ENCODE results near the gene ASB2. TPM values are rescaled to one million over a fixed set of nuclear protein-coding genes. Genes with fewer than 3 reads are reported as not detected.

The ASB2 gene
- total and polyA plus RNA-seq, 2 of the 13 experiments (the other 11 are each of a cell fraction or from before 2014, with no cell fraction given) = 0.82 to 4.1 TPM

DNA sequence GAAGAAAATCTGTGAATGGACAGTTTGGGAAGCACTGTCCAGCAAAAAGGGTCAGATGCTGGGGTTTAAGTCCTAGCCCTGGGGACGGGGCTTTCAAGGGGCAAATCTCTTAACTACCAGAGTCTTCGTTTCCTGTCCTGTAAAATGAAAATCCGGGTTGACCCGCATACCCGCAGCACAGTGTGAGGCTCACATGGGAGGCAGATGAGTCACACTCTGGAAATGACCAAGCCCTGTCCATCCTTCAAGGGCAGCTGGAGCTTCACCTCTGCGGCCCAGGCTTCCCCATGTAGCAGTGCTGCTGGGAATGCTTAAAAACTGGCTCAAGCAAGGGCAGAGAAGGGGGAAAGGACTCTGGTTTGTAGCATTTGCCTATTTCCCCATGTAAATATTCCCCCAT lies 30.3 kb downstream of the ASB2 start:
- WGBS (ENCODE audit: low lambda C conversion rate) = 31% methylated on average over 6 of the region's 6 CpGs
- POLR2A ChIA-PET = interaction anchor here (0.8 to 3.0 kb wide), 3 partner anchors 9 to 20 kb away, joined by 4 to 30 read pairs (median 9); no protein-coding TSS in a partner anchor
- H2AFZ ChIP-seq (ENCODE audit: low read length) = no peak overlapping the region
- TF ChIP-seq MAX (IDR thresholded peaks at IDR 0.05) (0 out of 2 replicates have a peak, but pooled peaks have one; percentile 18), ZNF20 (CRISPR knock-in tag; IDR thresholded peaks at IDR 0.05) (no peak), ZNF335 (CRISPR knock-in tag; IDR thresholded peaks at IDR 0.05) (no peak), ZBTB42 (CRISPR knock-in tag; IDR thresholded peaks at IDR 0.05) (no peak), FOSL2 (CRISPR knock-in tag; IDR thresholded peaks at IDR 0.05) (peak; percentile 88), KAT8 (CRISPR knock-in tag; IDR thresholded peaks at IDR 0.05) (no peak), ATAD3A (CRISPR knock-in tag; IDR thresholded peaks at IDR 0.05) (no peak), POLR2A (IDR thresholded peaks at IDR 0.05; ENCODE audit: insufficient read depth in 1 of 2, low read depth in 2 of 2, low read length in 2 of 2) (no peak), ZNF367 (CRISPR knock-in tag; IDR thresholded peaks at IDR 0.05; ENCODE audit: borderline replicate concordance) (no peak), KLF9 (CRISPR knock-in tag; IDR thresholded peaks at IDR 0.05; ENCODE audit: low read depth) (no peak), ZMAT3 (CRISPR knock-in tag; conservative IDR thresholded peaks at IDR 0.05) (no peak), ZNF687 (CRISPR knock-in tag; IDR thresholded peaks at IDR 0.05) (peak; percentile 37; the same call in 1 of the 2 replicates), ZNF761 (CRISPR knock-in tag; conservative IDR thresholded peaks at IDR 0.05) (no peak)
- TF ChIP-seq, protein P1, sequence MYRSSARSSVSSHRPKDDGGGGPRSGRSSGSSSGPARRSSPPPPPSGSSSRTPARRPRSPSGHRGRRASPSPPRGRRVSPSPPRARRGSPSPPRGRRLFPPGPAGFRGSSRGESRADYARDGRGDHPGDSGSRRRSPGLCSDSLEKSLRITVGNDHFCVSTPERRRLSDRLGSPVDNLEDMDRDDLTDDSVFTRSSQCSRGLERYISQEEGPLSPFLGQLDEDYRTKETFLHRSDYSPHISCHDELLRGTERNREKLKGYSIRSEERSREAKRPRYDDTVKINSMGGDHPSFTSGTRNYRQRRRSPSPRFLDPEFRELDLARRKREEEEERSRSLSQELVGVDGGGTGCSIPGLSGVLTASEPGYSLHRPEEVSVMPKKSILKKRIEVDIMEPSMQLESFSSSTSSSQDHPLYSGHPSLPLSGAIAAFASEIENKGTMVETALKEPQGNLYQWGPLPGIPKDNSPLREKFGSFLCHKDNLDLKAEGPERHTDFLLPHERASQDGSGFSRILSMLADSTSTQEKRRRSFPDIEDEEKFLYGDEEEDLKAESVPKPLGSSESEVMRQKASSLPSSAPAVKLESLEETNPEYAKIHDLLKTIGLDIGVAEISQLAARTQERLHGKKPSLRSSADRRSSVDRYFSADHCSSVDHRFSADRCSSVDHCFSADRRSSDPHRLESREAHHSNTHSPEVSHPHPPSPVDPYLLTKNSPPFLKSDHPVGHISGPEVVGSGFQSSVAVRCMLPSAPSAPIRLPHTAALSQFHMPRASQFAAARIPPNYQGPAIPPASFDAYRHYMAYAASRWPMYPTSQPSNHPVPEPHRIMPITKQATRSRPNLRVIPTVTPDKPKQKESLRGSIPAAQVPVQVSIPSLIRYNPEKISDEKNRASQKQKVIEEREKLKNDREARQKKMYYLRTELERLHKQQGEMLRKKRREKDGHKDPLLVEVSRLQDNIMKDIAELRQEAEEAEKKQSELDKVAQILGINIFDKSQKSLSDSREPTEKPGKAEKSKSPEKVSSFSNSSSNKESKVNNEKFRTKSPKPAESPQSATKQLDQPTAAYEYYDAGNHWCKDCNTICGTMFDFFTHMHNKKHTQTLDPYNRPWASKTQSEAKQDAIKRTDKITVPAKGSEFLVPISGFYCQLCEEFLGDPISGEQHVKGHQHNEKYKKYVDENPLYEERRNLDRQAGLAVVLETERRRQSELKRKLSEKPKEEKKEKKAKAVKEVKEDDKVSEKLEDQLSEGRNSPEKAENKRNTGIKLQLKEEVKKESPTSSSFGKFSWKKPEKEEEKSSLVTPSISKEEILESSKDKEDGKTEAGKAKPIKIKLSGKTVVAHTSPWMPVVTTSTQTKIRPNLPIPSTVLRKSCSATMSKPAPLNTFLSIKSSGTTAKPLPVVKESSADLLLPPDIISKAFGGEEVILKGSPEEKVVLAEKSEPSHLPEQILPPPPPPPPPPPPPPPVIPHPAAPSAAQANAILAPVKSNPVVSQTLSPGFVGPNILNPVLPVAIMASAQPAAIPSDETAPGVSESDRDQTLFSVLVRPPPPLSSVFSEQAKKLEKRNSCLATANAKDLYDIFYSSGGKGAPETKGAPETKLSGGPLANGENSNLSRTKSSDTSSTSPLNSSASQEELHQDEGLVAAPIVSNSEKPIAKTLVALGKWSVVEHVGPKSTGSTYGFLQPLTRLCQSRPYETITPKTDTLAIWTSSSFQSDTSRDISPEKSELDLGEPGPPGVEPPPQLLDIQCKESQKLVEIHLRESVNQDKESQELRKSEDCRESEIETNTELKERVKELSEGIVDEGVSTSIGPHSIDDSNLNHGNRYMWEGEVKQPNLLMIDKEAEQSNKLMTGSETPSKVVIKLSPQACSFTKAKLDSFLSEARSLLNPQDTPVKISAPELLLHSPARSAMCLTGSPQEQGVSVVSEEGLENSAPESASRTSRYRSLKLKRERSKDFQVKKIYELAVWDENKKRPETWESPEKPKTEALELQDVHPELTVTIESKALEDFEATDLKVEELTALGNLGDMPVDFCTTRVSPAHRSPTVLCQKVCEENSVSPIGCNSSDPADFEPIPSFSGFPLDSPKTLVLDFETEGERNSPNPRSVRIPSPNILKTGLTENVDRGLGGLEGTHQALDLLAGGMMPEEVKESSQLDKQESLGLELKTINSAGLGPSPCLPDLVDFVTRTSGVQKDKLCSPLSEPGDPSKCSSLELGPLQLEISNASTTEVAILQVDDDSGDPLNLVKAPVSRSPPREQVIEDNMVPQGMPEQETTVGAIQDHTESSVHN (CRISPR knock-in tag; IDR thresholded peaks at IDR 0.05) = no peak

More for the DNA sequence above, 30.3 kb downstream of the ASB2 start:
- no peak overlapping the region for H3K9ac ChIP-seq (ENCODE audit: insufficient read depth, low read depth, low read length)
- in situ Hi-C loops (cut with HindIII; ENCODE audit: extremely low pct_ligation_motif_present, low pct_unique_long_range_greater_than_20kb) = no loop called here
- H3K27ac ChIP-seq (ENCODE audit: extremely low read length, insufficient read depth, low read length) = no peak overlapping the region
- no peak overlapping the region for H3K4me3 ChIP-seq (replicated peaks in 1 of 3; ENCODE audit: insufficient read depth in 1 of 3, low read depth in 2 of 3, low read length in 3 of 3)
- H3K4me2 ChIP-seq (ENCODE audit: low read depth, low read length) = peak overlapping the region; percentile 15; the same call in 1 of the 2 replicates
- no peak for DNase-seq (ENCODE audit: low spot score)
- intact Hi-C loops (cut with micrococcal nuclease; ENCODE audit: unreplicated experiment) = loop anchor here (2.0 kb wide), 1 partner anchor 59 kb away; no protein-coding TSS in a partner anchor
- no peaks in the 10 kb centered on the region for H3K79me2 ChIP-seq (ENCODE audit: insufficient read depth, low read length)
- H4K20me1 ChIP-seq (ENCODE audit: insufficient read depth, low read length) = no peaks in the 10 kb centered on the region
- no peaks in the 10 kb centered on the region; a peak in 2 of 5 replicates for H3K27me3 ChIP-seq (ENCODE audit: control insufficient read depth in 1 of 2, insufficient read depth in 2 of 2, low read length in 2 of 2)
- no peak for FAIRE-seq
- peak; percentile 40; the same call in 2 of the 3 replicates for ATAC-seq
- no peaks in the 10 kb centered on the region for H3K9me3 ChIP-seq (ENCODE audit: low read length)
- H3K4me1 ChIP-seq (ENCODE audit: insufficient read depth, low read length) = peaks cover 54% of the 10 kb centered on the region
- no peaks in the 10 kb centered on the region for H3K36me3 ChIP-seq (replicated peaks in 1 of 2; ENCODE audit: control insufficient read depth in 1 of 2, insufficient read depth in 2 of 2, low read length in 2 of 2)
- BruUV-seq (replicated peaks) = no TSS peak
- CTCF ChIA-PET (ENCODE audit: low intra/inter-chr PET ratio, low total read pairs) = no interaction called here
